Gastroesophageal sphincter (tissue), 4 donors: ENCODE measurements around the gene CDH4. TPM values are rescaled to one million over a fixed set of nuclear protein-coding genes. Genes with fewer than 3 reads are reported as not detected.

Source experiments
- ATAC-seq: fragments of 150-250 bp; one replicate; pipeline ENCODE4 v1.9.1; 2016; ENCODE audit warnings: mild to moderate bottlenecking, moderate library complexity
- H3K27ac ChIP-seq, 4 donors: fragments of 200-600 bp; sonication (generic) in 3 of 4; 1 replicate in 3 of 4; 2 replicates in 1 of 4; pipeline ENCODE4 v1.5.1; 2016 to 2019
- H3K27me3 ChIP-seq: fragments of 200-600 bp; sonication (generic); one replicate; pipeline ENCODE4 v1.5.1; 2019
- H3K36me3 ChIP-seq, 2 donors: fragments of 200-600 bp; sonication (generic); one replicate each; pipeline ENCODE4 v1.5.1; 2019; ENCODE audit warnings: control low read depth in 1 of 2
- H3K4me1 ChIP-seq, 3 donors: fragments of 200-600 bp; sonication (generic); 1 replicate in 2 of 3; 2 replicates in 1 of 3; pipeline ENCODE4 v1.5.1; 2016 to 2019; ENCODE audit warnings: control low read depth in 2 of 3
- H3K4me3 ChIP-seq, 2 donors: fragments of 200-600 bp; sonication (generic); one replicate each; pipeline ENCODE4 v1.5.1; 2019; ENCODE audit warnings: mild to moderate bottlenecking in 1 of 2, moderate library complexity in 1 of 2
- H3K9me3 ChIP-seq, 3 donors: fragments of 200-600 bp; sonication (generic); one replicate each; pipeline ENCODE4 v1.5.1; 2017 to 2019; ENCODE audit warnings: control low read depth in 2 of 3
- EP300 ChIP-seq: sonication (generic); formaldehyde crosslinking; IDR thresholded peaks from one replicate; pipeline ENCODE4 v1.6.1; 2017; ENCODE audit warnings: antibody characterized with exemption, mild to moderate bottlenecking
- POLR2A ChIP-seq, 2 donors: fragments of 450-650 bp; IDR thresholded peaks; one replicate each; pipeline ENCODE4 v1.6.1; 2017; ENCODE audit warnings: antibody characterized with exemption in 2 of 2, mild to moderate bottlenecking in 2 of 2, moderate library complexity in 1 of 2
- POLR2AphosphoS5 ChIP-seq: sonication (generic); formaldehyde crosslinking; IDR thresholded peaks from one replicate; pipeline ENCODE4 v1.6.1; 2017; ENCODE audit warnings: antibody characterized with exemption
- WGBS, 2 donors: methylation state at CpG; one replicate each; pipeline ENCODE4 v1.1.5; 2018; ENCODE audit warnings: low coverage in 1 of 2; 5-methylcytosine and 5-hydroxymethylcytosine counted together
- total RNA-seq, 4 donors: library from RNA; depleted of rRNA; stranded (reverse); fragments of >200 nt; gene quantifications; one replicate each; pipeline ENCODE4 v1.1.0, GENCODE V29; 2016
- TF ChIP-seq, protein P1 (sequence below), 4 experiments: fragments of 200-600 bp in 2 of 4; fragments of 450-650 bp in 2 of 4; sonication (generic) in 1 of 4; IDR thresholded peaks; one replicate each; pipeline ENCODE4 v1.5.1; 2017 to 2019; ENCODE audit warnings: antibody characterized with exemption in 4 of 4, mild to moderate bottlenecking in 2 of 4, moderate library complexity in 2 of 4

The CDH4 gene
- total RNA-seq, 4 donors from 2014 or later, result under 0.01 to 1.5 (median 0.42) TPM; not detected in 1

DNA sequence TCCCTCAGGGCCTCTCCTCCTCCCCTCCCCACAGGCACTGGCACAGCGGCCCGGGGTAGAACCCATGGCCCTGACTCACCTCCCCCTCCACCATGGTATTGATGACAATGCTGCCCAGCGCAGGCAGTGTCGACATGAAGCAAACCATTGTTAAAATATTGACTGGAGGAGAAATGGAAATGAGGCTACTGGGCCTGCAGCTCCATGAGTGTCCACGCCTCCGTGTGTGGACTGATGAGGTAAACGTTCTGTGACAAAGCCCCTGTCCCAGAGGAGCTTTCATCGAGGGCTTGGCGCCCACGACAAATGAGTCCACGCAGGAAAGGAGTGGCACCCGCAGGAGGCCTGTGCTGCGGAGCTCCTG is 410.9 kb downstream of the CDH4 start:
- no peaks in the 10 kb centered on the region for H3K4me1 ChIP-seq
- 73 to 100% methylated on average over 1 to 6 of the region's 13 CpGs for WGBS, 2 donors
- H3K4me3 ChIP-seq, result no peak overlapping the region
- no peaks in the 10 kb centered on the region for H3K9me3 ChIP-seq
- TF ChIP-seq POLR2AphosphoS5 (no peak), EP300 (no peak), POLR2A (IDR thresholded peaks at IDR 0.05) (no peak)
- TF ChIP-seq, protein P1, sequence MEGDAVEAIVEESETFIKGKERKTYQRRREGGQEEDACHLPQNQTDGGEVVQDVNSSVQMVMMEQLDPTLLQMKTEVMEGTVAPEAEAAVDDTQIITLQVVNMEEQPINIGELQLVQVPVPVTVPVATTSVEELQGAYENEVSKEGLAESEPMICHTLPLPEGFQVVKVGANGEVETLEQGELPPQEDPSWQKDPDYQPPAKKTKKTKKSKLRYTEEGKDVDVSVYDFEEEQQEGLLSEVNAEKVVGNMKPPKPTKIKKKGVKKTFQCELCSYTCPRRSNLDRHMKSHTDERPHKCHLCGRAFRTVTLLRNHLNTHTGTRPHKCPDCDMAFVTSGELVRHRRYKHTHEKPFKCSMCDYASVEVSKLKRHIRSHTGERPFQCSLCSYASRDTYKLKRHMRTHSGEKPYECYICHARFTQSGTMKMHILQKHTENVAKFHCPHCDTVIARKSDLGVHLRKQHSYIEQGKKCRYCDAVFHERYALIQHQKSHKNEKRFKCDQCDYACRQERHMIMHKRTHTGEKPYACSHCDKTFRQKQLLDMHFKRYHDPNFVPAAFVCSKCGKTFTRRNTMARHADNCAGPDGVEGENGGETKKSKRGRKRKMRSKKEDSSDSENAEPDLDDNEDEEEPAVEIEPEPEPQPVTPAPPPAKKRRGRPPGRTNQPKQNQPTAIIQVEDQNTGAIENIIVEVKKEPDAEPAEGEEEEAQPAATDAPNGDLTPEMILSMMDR (IDR thresholded peaks at IDR 0.05), result no peak
- no peak for ATAC-seq
- no peak overlapping the region for H3K27ac ChIP-seq
- peaks cover 63% of the 10 kb centered on the region for H3K27me3 ChIP-seq
- H3K36me3 ChIP-seq, result no peaks in the 10 kb centered on the region

GRCh38 chr20:61663521-61664425 is 411.7 kb downstream of the CDH4 start:
- no peak for TF ChIP-seq POLR2A (IDR thresholded peaks at IDR 0.05)
- no peak overlapping the region for H3K4me3 ChIP-seq
- H3K27ac ChIP-seq, result no peak overlapping the region
- 85 to 88% methylated on average over 5 to 9 of the region's 30 CpGs for WGBS, 2 donors
- H3K9me3 ChIP-seq, result no peaks in the 10 kb centered on the region
- H3K36me3 ChIP-seq, result no peaks in the 10 kb centered on the region
- no peak for ATAC-seq
- H3K27me3 ChIP-seq, result peaks cover 66% of the 10 kb centered on the region
- no peaks in the 10 kb centered on the region for H3K4me1 ChIP-seq

DNA sequence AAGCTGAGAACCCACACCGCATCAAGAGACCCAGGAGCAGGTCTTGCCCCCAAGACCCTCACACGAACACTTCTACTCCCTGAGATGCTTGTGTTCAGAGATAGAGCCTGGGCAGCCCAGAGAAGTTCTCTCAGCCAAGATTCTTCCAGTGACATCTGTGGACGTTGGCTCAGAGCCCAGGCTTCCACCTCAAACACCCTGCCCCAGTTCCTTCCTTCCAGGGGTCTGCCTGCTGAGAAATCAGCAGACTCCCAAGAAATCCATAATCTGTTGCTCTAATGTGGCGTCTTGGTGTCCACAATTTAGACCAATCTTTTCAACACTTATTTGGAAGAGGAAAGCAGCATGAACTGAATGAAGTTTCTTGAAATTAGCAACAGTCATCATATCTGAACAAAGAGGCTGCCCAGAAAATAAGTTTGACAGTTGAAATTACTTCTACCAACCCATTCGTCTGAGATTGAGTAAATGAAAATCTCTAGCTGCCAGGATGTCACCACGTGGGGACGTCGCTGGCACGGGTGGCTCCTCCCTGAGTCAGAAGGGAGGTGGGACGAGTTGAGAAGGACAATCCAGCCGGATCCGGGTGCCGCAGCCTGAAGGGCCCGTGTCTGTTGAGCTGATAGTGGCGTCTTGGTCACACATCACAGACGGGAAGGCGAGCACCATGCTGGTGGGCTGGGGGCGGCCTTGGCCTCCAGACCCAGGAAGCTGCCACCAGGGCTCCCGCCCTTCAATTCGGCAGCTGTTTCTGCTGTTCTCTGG is 412.7 kb downstream of the CDH4 start:
- Histone ChIP-seq H3K36me3 (no peaks in the 10 kb centered on the region), H3K27ac (no peak overlapping the region), H3K9me3 (no peaks in the 10 kb centered on the region), H3K27me3 (peaks cover 73% of the 10 kb centered on the region), H3K4me1 (no peaks in the 10 kb centered on the region), H3K4me3 (no peak overlapping the region)
- no peak for ATAC-seq
- WGBS, 2 donors, result 41 to 58% methylated on average over 6 to 16 of the region's 20 CpGs
- TF ChIP-seq POLR2A (IDR thresholded peaks at IDR 0.05) (no peak), EP300 (no peak), POLR2AphosphoS5 (no peak)
- TF ChIP-seq, protein P1 (IDR thresholded peaks at IDR 0.05), result no peak

- Histone ChIP-seq H3K27ac (no peak overlapping the region), H3K4me3 (no peak overlapping the region), H3K27me3 (peaks cover 73% of the 10 kb centered on the region), H3K36me3 (no peaks in the 10 kb centered on the region), H3K9me3 (no peaks in the 10 kb centered on the region), H3K4me1 (no peaks in the 10 kb centered on the region)
- no peak for ATAC-seq
- no peak for TF ChIP-seq POLR2AphosphoS5
- TF ChIP-seq POLR2A (IDR thresholded peaks at IDR 0.05), result no peak
- TF ChIP-seq, protein P1 (IDR thresholded peaks at IDR 0.05), result no peak
- no peak for TF ChIP-seq EP300
- WGBS, 2 donors, result no CpG with 5 or more reads among the region's 32 CpGs
Measured at GRCh38 chr20:61665528-61666470, 413.7 kb downstream of the CDH4 start.

GRCh38 chr20:61666471-61666832 is 414.4 kb downstream of the CDH4 start:
- Histone ChIP-seq H3K4me3 (no peak overlapping the region), H3K36me3 (no peaks in the 10 kb centered on the region), H3K4me1 (no peaks in the 10 kb centered on the region), H3K9me3 (no peaks in the 10 kb centered on the region), H3K27ac (no peak overlapping the region), H3K27me3 (peaks cover 73% of the 10 kb centered on the region)
- WGBS, 2 donors, result no CpG with 5 or more reads among the region's 9 CpGs
- TF ChIP-seq, protein P1 (IDR thresholded peaks at IDR 0.05), result no peak
- TF ChIP-seq POLR2A (IDR thresholded peaks at IDR 0.05) (no peak), POLR2AphosphoS5 (no peak), EP300 (no peak)
- no peak for ATAC-seq
